ENCODE results near the gene SRR. TPM values are rescaled to one million over a fixed set of nuclear protein-coding genes. Genes with fewer than 3 reads are reported as not detected.

SRR gene
- 10 to 100 TPM; 13.9 to 17.4 TPM for total RNA-seq

GRCh38 chr17:2303204-2304188 is at the start of gene SRR, which contains the start of gene SMG6:
Gene SRR, plus strand, starts transcription at chr17:2303950. Its CDS starts 11,611 bp downstream, at chr17:2315561.
Gene SMG6, minus strand, starts transcription at chr17:2303785. Its CDS starts 65 bp downstream, at chr17:2303720.

DNA sequence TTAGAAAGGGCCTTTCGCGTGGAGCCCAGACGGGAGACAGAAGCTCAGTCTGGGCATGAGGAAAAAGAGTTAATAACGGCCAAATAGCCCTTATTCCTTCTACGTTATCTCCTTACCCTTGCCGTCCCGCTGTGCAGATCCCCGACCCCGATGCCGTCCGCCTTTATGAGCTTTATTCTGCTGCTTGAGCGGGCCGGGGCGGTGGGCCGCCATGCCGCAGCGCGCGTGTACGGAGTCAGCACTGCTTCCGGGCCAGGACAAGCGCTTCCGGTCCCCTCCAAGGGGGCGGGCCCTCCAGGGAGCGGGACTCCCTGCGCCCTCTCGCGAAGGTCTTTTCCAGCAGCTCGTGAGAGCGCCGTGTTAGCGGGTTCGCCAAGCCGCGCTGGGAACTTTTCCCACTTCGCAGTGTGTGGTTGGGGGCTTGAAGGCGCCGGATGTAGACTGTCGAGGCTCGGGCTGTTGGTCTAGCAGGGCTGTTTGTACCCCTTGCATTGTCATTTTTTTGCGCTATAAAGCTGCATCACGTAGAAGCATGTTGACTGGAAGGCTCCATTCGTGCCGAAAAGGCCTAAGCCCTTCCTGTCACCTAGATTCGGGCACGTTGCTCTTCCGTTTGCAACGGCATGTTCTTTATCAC is 32.6 kb downstream of the SRR start, which contains the start of gene TSR1:
Gene TSR1, minus strand, starts transcription at position 243 of the 637 bp plus-strand sequence. Its CDS starts 30 bp downstream, at position 213.

DNA sequence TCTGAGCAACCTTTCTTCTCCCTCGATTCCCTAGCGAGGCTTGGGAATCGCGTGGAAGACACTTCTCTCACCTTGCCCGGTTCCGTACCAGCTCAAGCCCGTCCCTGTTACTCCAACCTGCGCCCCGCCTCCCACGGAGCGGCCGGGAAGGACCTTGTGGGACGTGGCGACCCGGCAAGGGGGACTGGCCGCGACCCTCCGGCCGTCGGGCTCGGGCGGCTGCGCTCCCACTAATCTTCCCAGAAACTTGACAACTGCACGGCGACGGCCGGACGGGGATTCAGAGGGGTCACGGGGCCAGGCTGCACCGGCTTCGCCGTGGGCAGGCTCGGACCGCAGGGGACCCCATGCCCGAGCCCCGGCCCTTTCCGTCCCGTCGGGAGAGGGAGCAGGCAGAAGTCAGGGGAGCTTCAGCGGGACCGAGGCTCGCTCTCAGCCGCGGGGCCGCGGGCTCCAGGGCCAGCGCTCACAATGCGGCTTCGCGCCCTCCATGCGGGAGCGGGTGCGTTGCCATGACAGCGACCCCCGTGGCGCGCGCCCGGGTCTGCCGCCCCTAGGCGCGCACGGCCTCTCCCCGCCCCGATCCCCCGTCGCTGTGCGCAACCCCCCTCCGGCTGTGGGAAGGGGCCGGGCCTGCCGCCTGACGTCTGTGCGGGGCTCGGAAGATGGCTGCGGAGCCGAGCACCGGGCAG is 33.2 kb downstream of the SRR start, which contains the start of gene SGSM2:
Gene SGSM2, plus strand, starts transcription at position 650 of the 692 bp plus-strand sequence. CDS start 188 bp downstream, outside the sequence.

Other genes starting within 250 kb of the SRR start
- 10 to 100 TPM; 45.7 to 48.1 TPM for gene HIC1, start 248.8 kb upstream of the SRR start, total RNA-seq
- gene SMG6, start 165 bp upstream of the SRR start, total RNA-seq = 10 to 100 TPM; 47.9 to 49.3 TPM
- 10 to 100 TPM; 25.8 TPM for gene TSR1, start 32.5 kb downstream of the SRR start, total RNA-seq
- gene SGSM2, start 33.6 kb downstream of the SRR start, total RNA-seq = 10 to 100 TPM; 65.3 to 66.8 TPM
- gene MNT, start 97.1 kb downstream of the SRR start, total RNA-seq = 10 to 100 TPM; 30.7 to 34.6 TPM
- gene METTL16, start 207.9 kb downstream of the SRR start, total RNA-seq = 10 to 100 TPM; 24.5 to 24.7 TPM